ENCODE measurements around the gene HBM. TPM values are rescaled to one million over a fixed set of nuclear protein-coding genes. Genes with fewer than 3 reads are reported as not detected.

HBM gene
- total RNA-seq, 1 donor = not detected

- Histone ChIP-seq H2AFZ (ENCODE audit: low read length) (no peak overlapping the region), H3K27ac (ENCODE audit: low read depth, low read length) (no peak overlapping the region), H3K36me3 (ENCODE audit: insufficient read depth, low read length) (peaks cover 66% of the 10 kb centered on the region), H3K79me2 (ENCODE audit: insufficient read depth, low read length) (peaks cover 77% of the 10 kb centered on the region), H3K9me3 (ENCODE audit: low read depth, low read length) (no peaks in the 10 kb centered on the region), H3K4me3 (ENCODE audit: insufficient read depth, low read length) (no peak overlapping the region), H4K20me1 (ENCODE audit: insufficient read depth, low read length) (peaks cover 33% of the 10 kb centered on the region), H3K27me3 (ENCODE audit: insufficient read depth, low read length) (no peaks in the 10 kb centered on the region), H3K4me1 (ENCODE audit: insufficient read depth, low read length) (no peaks in the 10 kb centered on the region), H3K4me2 (ENCODE audit: insufficient read depth, low read length) (no peak overlapping the region)
- DNase-seq (ENCODE audit: insufficient read length, low spot score, missing footprints) = no peak
- TF ChIP-seq CTCF (IDR thresholded peaks at IDR 0.05; ENCODE audit: extremely low read depth, low read depth, low read length) = no peak
These were observed 47.2 kb downstream of the HBM start for GRCh38 chr16:212999-213398.

Small RNA genes lying within 50 kb of the gene (small RNA-seq; reads per million reads assigned to genes)
- gene RF00019 = not detected

Other genes starting within 250 kb of the HBM start
- 1.4 and 2.1 TPM in 2 replicates for gene POLR3K, start 112.4 kb upstream of the HBM start, total RNA-seq
- 9.4 and 14.5 TPM in 2 replicates for gene SNRNP25, start 112.2 kb upstream of the HBM start, total RNA-seq
- gene RHBDF1, start 93.3 kb upstream of the HBM start, total RNA-seq = 32.2 and 39.5 TPM in 2 replicates
- 180 and 189 TPM in 2 replicates for gene MPG, start 87.8 kb upstream of the HBM start, total RNA-seq
- 10.1 and 10.6 TPM in 2 replicates for gene NPRL3, start 27.3 kb upstream of the HBM start, total RNA-seq
- not detected in 2 replicates for gene HBZ, start 13.3 kb upstream of the HBM start, total RNA-seq
- gene HBA2, start 6.9 kb downstream of the HBM start, total RNA-seq = not detected in 2 replicates
- not detected in 2 replicates for gene HBA1, start 10.7 kb downstream of the HBM start, total RNA-seq
- not detected in 2 replicates for gene HBQ1, start 14.5 kb downstream of the HBM start, total RNA-seq
- gene LUC7L, start 63.5 kb downstream of the HBM start, total RNA-seq = 44.8 and 46.0 TPM in 2 replicates
- gene FAM234A, start 68.8 kb downstream of the HBM start, total RNA-seq = 86.0 and 113 TPM in 2 replicates
- gene RGS11, start 110.0 kb downstream of the HBM start, total RNA-seq = 0.36 and 0.59 TPM in 2 replicates
- gene ARHGDIG, start 114.6 kb downstream of the HBM start, total RNA-seq = not detected in 2 replicates
- gene PDIA2, start 117.2 kb downstream of the HBM start, total RNA-seq = not detected in 2 replicates
- 21.5 and 21.7 TPM in 2 replicates for gene AXIN1, start 186.7 kb downstream of the HBM start, total RNA-seq
- 50.7 and 55.4 TPM in 2 replicates for gene MRPL28, start 204.6 kb downstream of the HBM start, total RNA-seq
- gene PGAP6, start 216.0 kb downstream of the HBM start, total RNA-seq = 40.1 and 54.3 TPM in 2 replicates
- gene NME4, start 231.2 kb downstream of the HBM start, total RNA-seq = 77.2 and 83.6 TPM in 2 replicates
- gene DECR2, start 235.9 kb downstream of the HBM start, total RNA-seq = 18.1 and 24.5 TPM in 2 replicates